Activated CD4-positive, alpha-beta T cell treated with anti-CD3 and anti-CD28 coated beads for 48 hours (primary cell): ENCODE results near the gene MGAM2.
"Not testable (repeated sequence)": the region's sequence is repeated elsewhere in the genome, so short reads cannot be mapped to it uniquely, and the experiment has no call there.

Experiments used
- DNase-seq: peaks from one replicate; pipeline ENCODE4 v3.0.0-alpha.2; 2020

The MGAM2 gene

GRCh38 chr7:142111499-142111898 lies at the start of gene MGAM2:
MGAM2 (plus strand) TSS chr7:142111718; CDS start chr7:142116874, 5,156 bp downstream.
- DNase-seq: no peak

- no peak for DNase-seq
Measured at GRCh38 chr7:142063551-142064442, 47.7 kb upstream of the MGAM2 start.

GRCh38 chr7:142066536-142066935 lies 45.0 kb upstream of the MGAM2 start:
- DNase-seq: no peak

- DNase-seq: no peak
Measured at GRCh38 chr7:142077762-142078161, 33.8 kb upstream of the MGAM2 start.

- DNase-seq: no peak
Measured at GRCh38 chr7:142083605-142084004, 27.9 kb upstream of the MGAM2 start.

- no peak for DNase-seq
Measured at GRCh38 chr7:142085428-142085827, 26.1 kb upstream of the MGAM2 start.

- DNase-seq: no peak
Measured at GRCh38 chr7:142088022-142088714, 23.4 kb upstream of the MGAM2 start.

- DNase-seq: no peak
Measured at GRCh38 chr7:142089035-142089434, 22.5 kb upstream of the MGAM2 start.

GRCh38 chr7:142091961-142092360 lies 19.6 kb upstream of the MGAM2 start:
- no peak for DNase-seq

GRCh38 chr7:142094861-142095260 lies 16.7 kb upstream of the MGAM2 start:
- DNase-seq: no peak

GRCh38 chr7:142097571-142097970 lies 13.9 kb upstream of the MGAM2 start:
- no peak for DNase-seq

GRCh38 chr7:142098004-142098403 lies 13.5 kb upstream of the MGAM2 start:
- DNase-seq: no peak

GRCh38 chr7:142099347-142099746 lies 12.2 kb upstream of the MGAM2 start:
- DNase-seq: not testable (repeated sequence)

- DNase-seq: no peak
Measured at GRCh38 chr7:142100634-142101033, 10.9 kb upstream of the MGAM2 start.

- not testable (repeated sequence) for DNase-seq
Measured at GRCh38 chr7:142101794-142102193, 9.7 kb upstream of the MGAM2 start.

GRCh38 chr7:142104550-142105527 lies 6.7 kb upstream of the MGAM2 start:
- DNase-seq: no peak

- no peak for DNase-seq
Measured at GRCh38 chr7:142108728-142109505, 2.6 kb upstream of the MGAM2 start.

GRCh38 chr7:142110098-142110497 lies 1.4 kb upstream of the MGAM2 start:
- no peak for DNase-seq

- DNase-seq: no peak
Measured at GRCh38 chr7:142110638-142111037, 880 bp upstream of the MGAM2 start.

GRCh38 chr7:142112086-142112485 lies 568 bp downstream of the MGAM2 start:
- DNase-seq: no peak

- no peak for DNase-seq
Measured at GRCh38 chr7:142114207-142114606, 2.7 kb downstream of the MGAM2 start.

GRCh38 chr7:142120524-142120923 lies 9.0 kb downstream of the MGAM2 start:
- DNase-seq: no peak
